HL-60 (cell line): ENCODE results near the gene GSX2.

Experiments used
- CTCF ChIP-seq: IDR thresholded peaks from one replicate; pipeline ENCODE4 v1.5.1; 2011; ENCODE audit warnings: low read length, control low read depth, inconsistent platforms; ENCODE audit not compliant: insufficient read depth
- REST ChIP-seq: IDR thresholded peaks from 2 replicates; pipeline ENCODE4 v1.6.1; 2012; ENCODE audit warnings: low read depth; ENCODE audit not compliant: insufficient replicate concordance
- SPI1 ChIP-seq: IDR thresholded peaks from 2 replicates; pipeline ENCODE4 v1.6.1; 2012; ENCODE audit warnings: low read depth, mild to moderate bottlenecking, borderline replicate concordance

GRCh38 chr4:54076673-54077072 lies 23.3 kb upstream of the GSX2 start:
- TF ChIP-seq CTCF (no peak), REST (no peak), SPI1 (no peak)
